GM21381 (cell line): ENCODE results near the gene LNX2.

ENCODE experiments used
- ATAC-seq: cut with Tn5 transposase; IDR thresholded peaks from one replicate; pipeline ENCODE4 v1.9.1; 2021; ENCODE audit warnings: mild to moderate bottlenecking, moderate library complexity; ENCODE audit not compliant: unreplicated experiment

LNX2 gene

GRCh38 chr13:27570906-27571305, 49.4 kb downstream of the LNX2 start:
- no peak for ATAC-seq

- no peak for ATAC-seq
Measured at GRCh38 chr13:27569405-27569804, 50.9 kb downstream of the LNX2 start.

GRCh38 chr13:27565818-27566217, 54.5 kb downstream of the LNX2 start:
- no peak for ATAC-seq

- ATAC-seq = no peak
Measured at GRCh38 chr13:27562457-27562856, 57.9 kb downstream of the LNX2 start.

GRCh38 chr13:27559719-27560118, 60.6 kb downstream of the LNX2 start:
- no peak for ATAC-seq

- no peak for ATAC-seq
Measured at GRCh38 chr13:27556109-27556508, 64.2 kb downstream of the LNX2 start.

- ATAC-seq = no peak
Measured at GRCh38 chr13:27551562-27551961, 68.8 kb downstream of the LNX2 start.

- ATAC-seq = no peak
Measured at GRCh38 chr13:27549406-27549981, 70.8 kb downstream of the LNX2 start.

GRCh38 chr13:27542220-27542619, 78.1 kb downstream of the LNX2 start:
- no peak for ATAC-seq

- ATAC-seq = no peak
Measured at GRCh38 chr13:27541386-27541785, 78.9 kb downstream of the LNX2 start.

- ATAC-seq = no peak
Measured at GRCh38 chr13:27536361-27537101, 83.8 kb downstream of the LNX2 start.

- no peak for ATAC-seq
Measured at GRCh38 chr13:27535546-27535945, 84.8 kb downstream of the LNX2 start.

- no peak for ATAC-seq
Measured at GRCh38 chr13:27534981-27535380, 85.3 kb downstream of the LNX2 start.

GRCh38 chr13:27534108-27534980, 86.0 kb downstream of the LNX2 start:
- no peak for ATAC-seq

GRCh38 chr13:27533155-27533643, 87.1 kb downstream of the LNX2 start:
- no peak for ATAC-seq

GRCh38 chr13:27528908-27529307, 91.4 kb downstream of the LNX2 start:
- no peak for ATAC-seq

- ATAC-seq = no peak
Measured at GRCh38 chr13:27526516-27526915, 93.8 kb downstream of the LNX2 start.

GRCh38 chr13:27524981-27525975, 95.1 kb downstream of the LNX2 start:
- ATAC-seq = no peak

GRCh38 chr13:27523346-27524073, 96.8 kb downstream of the LNX2 start:
- no peak for ATAC-seq

- ATAC-seq = no peak
Measured at GRCh38 chr13:27522847-27523246, 97.5 kb downstream of the LNX2 start.
